ENCODE data around the gene PTTG1IP.

The PTTG1IP gene

GRCh38 chr21:44910229-44911067, 37.0 kb upstream of the PTTG1IP start:
- Histone ChIP-seq H3K4me2 (ENCODE audit: low read length, poor library complexity, severe bottlenecking) (no peak overlapping the region), H3K27ac (ENCODE audit: low read length, poor library complexity, severe bottlenecking) (no peak overlapping the region), H3K9me3 (ENCODE audit: control insufficient read depth, low read length) (no peaks in the 10 kb centered on the region), H3K79me1 (replicated peaks; ENCODE audit: low read length, poor library complexity, severe bottlenecking) (no peaks in the 10 kb centered on the region), H3K4me3 (ENCODE audit: insufficient read depth in 1 of 2, low read depth in 1 of 2, low read length in 2 of 2) (no peak overlapping the region), H2BK15ac (ENCODE audit: low read depth, poor library complexity, severe bottlenecking) (no peak overlapping the region), H2BK120ac (ENCODE audit: low read depth, low read length) (no peak overlapping the region), H3K18ac (ENCODE audit: low read depth in 1 of 2, low read length in 2 of 2) (no peak overlapping the region), H4K91ac (ENCODE audit: low read length) (peak overlapping the region; percentile 14), H3K4ac (ENCODE audit: low read depth in 1 of 2, low read length in 2 of 2) (no peak overlapping the region), H3K9ac (ENCODE audit: low read length) (no peak overlapping the region), H3K27me3 (ENCODE audit: control insufficient read depth in 1 of 2, insufficient read depth in 1 of 2, low read length in 2 of 2) (peaks cover 41 to 58% of the 10 kb centered on the region in 2 experiments), H2BK12ac (ENCODE audit: low read length in 2 of 2) (no peak overlapping the region), H2AK5ac (ENCODE audit: low read length, severe bottlenecking) (no peak overlapping the region), H2BK5ac (ENCODE audit: low read depth, low read length, poor library complexity, severe bottlenecking) (no peak overlapping the region), H3K23ac (ENCODE audit: low read length in 2 of 2) (no peak overlapping the region), H3K36me3 (ENCODE audit: control insufficient read depth in 1 of 2, insufficient read depth in 2 of 2, low read depth in 1 of 2, low read length in 2 of 2) (no peaks in the 10 kb centered on the region), H2AFZ (ENCODE audit: low read depth, low read length) (no peak overlapping the region), H3K14ac (ENCODE audit: low read length in 2 of 2) (peak overlapping the region in 1 of 2 experiments; percentile 89), H3K4me1 (ENCODE audit: control insufficient read depth, insufficient read depth, low read depth, low read length) (peaks cover 8% of the 10 kb centered on the region), H4K8ac (ENCODE audit: low read length) (no peak overlapping the region)
- 91% methylated on average over 27 of the region's 27 CpGs for WGBS
- DNase-seq = no peak

- Histone ChIP-seq H2BK120ac (ENCODE audit: low read depth, low read length) (no peak overlapping the region), H3K4me2 (ENCODE audit: low read length, poor library complexity, severe bottlenecking) (no peak overlapping the region), H2BK12ac (ENCODE audit: low read length in 2 of 2) (no peak overlapping the region), H3K14ac (ENCODE audit: low read length in 2 of 2) (no peak overlapping the region), H3K27ac (ENCODE audit: low read length, poor library complexity, severe bottlenecking) (no peak overlapping the region), H4K91ac (ENCODE audit: low read length) (no peak overlapping the region), H3K4me3 (ENCODE audit: insufficient read depth in 1 of 2, low read depth in 1 of 2, low read length in 2 of 2) (no peak overlapping the region), H3K23ac (ENCODE audit: low read length in 2 of 2) (no peak overlapping the region), H3K36me3 (ENCODE audit: control insufficient read depth in 1 of 2, insufficient read depth in 2 of 2, low read depth in 1 of 2, low read length in 2 of 2) (no peaks in the 10 kb centered on the region), H3K9ac (ENCODE audit: low read length) (no peak overlapping the region), H2AK5ac (ENCODE audit: low read length, severe bottlenecking) (no peak overlapping the region), H2BK5ac (ENCODE audit: low read depth, low read length, poor library complexity, severe bottlenecking) (no peak overlapping the region), H3K9me3 (ENCODE audit: control insufficient read depth, low read length) (no peaks in the 10 kb centered on the region), H2AFZ (ENCODE audit: low read depth, low read length) (no peak overlapping the region), H4K8ac (ENCODE audit: low read length) (no peak overlapping the region), H3K27me3 (ENCODE audit: control insufficient read depth in 1 of 2, insufficient read depth in 1 of 2, low read length in 2 of 2) (peaks cover 45 to 60% of the 10 kb centered on the region in 2 experiments), H3K4ac (ENCODE audit: low read depth in 1 of 2, low read length in 2 of 2) (no peak overlapping the region), H3K4me1 (ENCODE audit: control insufficient read depth, insufficient read depth, low read depth, low read length) (peaks cover 8% of the 10 kb centered on the region), H2BK15ac (ENCODE audit: low read depth, poor library complexity, severe bottlenecking) (no peak overlapping the region), H3K79me1 (replicated peaks; ENCODE audit: low read length, poor library complexity, severe bottlenecking) (no peaks in the 10 kb centered on the region), H3K18ac (ENCODE audit: low read depth in 1 of 2, low read length in 2 of 2) (no peak overlapping the region)
- DNase-seq = no peak
- WGBS = 96% methylated on average over 5 of the region's 9 CpGs
These were observed 36.2 kb upstream of the PTTG1IP start for GRCh38 chr21:44909719-44910118.

- Histone ChIP-seq H2AFZ (ENCODE audit: low read depth, low read length) (no peak overlapping the region), H2AK5ac (ENCODE audit: low read length, severe bottlenecking) (no peak overlapping the region), H3K27me3 (ENCODE audit: control insufficient read depth in 1 of 2, insufficient read depth in 1 of 2, low read length in 2 of 2) (peaks cover 52 to 66% of the 10 kb centered on the region in 2 experiments), H3K4me1 (ENCODE audit: control insufficient read depth, insufficient read depth, low read depth, low read length) (peaks cover 8% of the 10 kb centered on the region), H3K79me1 (replicated peaks; ENCODE audit: low read length, poor library complexity, severe bottlenecking) (no peaks in the 10 kb centered on the region), H3K4me2 (ENCODE audit: low read length, poor library complexity, severe bottlenecking) (no peak overlapping the region), H3K23ac (ENCODE audit: low read length in 2 of 2) (no peak overlapping the region), H3K36me3 (ENCODE audit: control insufficient read depth in 1 of 2, insufficient read depth in 2 of 2, low read depth in 1 of 2, low read length in 2 of 2) (no peaks in the 10 kb centered on the region), H2BK15ac (ENCODE audit: low read depth, poor library complexity, severe bottlenecking) (no peak overlapping the region), H4K91ac (ENCODE audit: low read length) (no peak overlapping the region), H2BK5ac (ENCODE audit: low read depth, low read length, poor library complexity, severe bottlenecking) (no peak overlapping the region), H4K8ac (ENCODE audit: low read length) (no peak overlapping the region), H2BK120ac (ENCODE audit: low read depth, low read length) (no peak overlapping the region), H3K4me3 (ENCODE audit: insufficient read depth in 1 of 2, low read depth in 1 of 2, low read length in 2 of 2) (no peak overlapping the region), H3K14ac (ENCODE audit: low read length in 2 of 2) (no peak overlapping the region), H2BK12ac (ENCODE audit: low read length in 2 of 2) (no peak overlapping the region), H3K27ac (ENCODE audit: low read length, poor library complexity, severe bottlenecking) (no peak overlapping the region), H3K9ac (ENCODE audit: low read length) (no peak overlapping the region), H3K9me3 (ENCODE audit: control insufficient read depth, low read length) (no peaks in the 10 kb centered on the region), H3K18ac (ENCODE audit: low read depth in 1 of 2, low read length in 2 of 2) (no peak overlapping the region), H3K4ac (ENCODE audit: low read depth in 1 of 2, low read length in 2 of 2) (no peak overlapping the region)
- WGBS = 92% methylated on average over 21 of the region's 21 CpGs
- DNase-seq = no peak
These were observed 35.4 kb upstream of the PTTG1IP start for GRCh38 chr21:44908908-44909307.

- Histone ChIP-seq H3K23ac (ENCODE audit: low read length in 2 of 2) (no peak overlapping the region), H4K8ac (ENCODE audit: low read length) (no peak overlapping the region), H2AK5ac (ENCODE audit: low read length, severe bottlenecking) (no peak overlapping the region), H2BK15ac (ENCODE audit: low read depth, poor library complexity, severe bottlenecking) (no peak overlapping the region), H2BK5ac (ENCODE audit: low read depth, low read length, poor library complexity, severe bottlenecking) (no peak overlapping the region), H3K4me3 (ENCODE audit: insufficient read depth in 1 of 2, low read depth in 1 of 2, low read length in 2 of 2) (peak overlapping the region in 1 of 2 experiments; percentile 45), H3K4me1 (ENCODE audit: control insufficient read depth, insufficient read depth, low read depth, low read length) (peaks cover 11% of the 10 kb centered on the region), H3K36me3 (ENCODE audit: control insufficient read depth in 1 of 2, insufficient read depth in 2 of 2, low read depth in 1 of 2, low read length in 2 of 2) (no peaks in the 10 kb centered on the region), H2BK120ac (ENCODE audit: low read depth, low read length) (no peak overlapping the region), H2BK12ac (ENCODE audit: low read length in 2 of 2) (no peak overlapping the region), H3K4ac (ENCODE audit: low read depth in 1 of 2, low read length in 2 of 2) (no peak overlapping the region), H3K18ac (ENCODE audit: low read depth in 1 of 2, low read length in 2 of 2) (no peak overlapping the region), H3K4me2 (ENCODE audit: low read length, poor library complexity, severe bottlenecking) (no peak overlapping the region), H3K9me3 (ENCODE audit: control insufficient read depth, low read length) (no peaks in the 10 kb centered on the region), H3K27ac (ENCODE audit: low read length, poor library complexity, severe bottlenecking) (no peak overlapping the region), H3K27me3 (ENCODE audit: control insufficient read depth in 1 of 2, insufficient read depth in 1 of 2, low read length in 2 of 2) (peaks cover 53 to 65% of the 10 kb centered on the region in 2 experiments), H3K9ac (ENCODE audit: low read length) (peak overlapping the region; percentile 0), H3K14ac (ENCODE audit: low read length in 2 of 2) (no peak overlapping the region), H3K79me1 (replicated peaks; ENCODE audit: low read length, poor library complexity, severe bottlenecking) (no peaks in the 10 kb centered on the region), H2AFZ (ENCODE audit: low read depth, low read length) (no peak overlapping the region), H4K91ac (ENCODE audit: low read length) (no peak overlapping the region)
- no peak for DNase-seq
- 84% methylated on average over 14 of the region's 25 CpGs for WGBS
These were observed 34.7 kb upstream of the PTTG1IP start for GRCh38 chr21:44907966-44908895.
